HEK293 (cell line): ENCODE measurements around the gene HLF.

ENCODE experiments used
- CTCF ChIA-PET: fragments of 350-600 bp; formaldehyde crosslinking; extraction: SDS; loops from one replicate; lab custom pipeline; 2021; ENCODE audit warnings: antibody characterized with exemption; lab: Yijun Ruan, JAX
- POLR2A ChIA-PET: fragments of 300-600 bp; formaldehyde crosslinking; extraction: SDS; loops from one replicate; lab custom pipeline; 2020; ENCODE audit warnings: antibody characterized with exemption, inconsistent platforms; lab: Yijun Ruan, JAX
- H3K27ac ChIP-seq: fragments of 200-500 bp; sonication (Bioruptor generic); 2 replicates; pipeline ENCODE4 v1.5.1; 2014; ENCODE audit warnings: low read depth, low read length, control low read depth, inconsistent platforms; ENCODE audit errors: extremely low read depth
- H3K36me3 ChIP-seq, 2 experiments: fragments of 200-500 bp in 1 of 2; sonication (Bioruptor generic) in 1 of 2; 1 replicate in 1 of 2; 2 replicates in 1 of 2; pipeline ENCODE4 v1.5.1; 2014 to 2017; ENCODE audit warnings: inconsistent platforms in 2 of 2, low read length in 2 of 2; ENCODE audit not compliant: control insufficient read depth in 2 of 2, insufficient read depth in 1 of 2
- H3K4me1 ChIP-seq: fragments of 200-500 bp; sonication (Bioruptor generic); 2 replicates; pipeline ENCODE4 v1.5.1; 2014; ENCODE audit warnings: mild to moderate bottlenecking, low read length, inconsistent platforms; ENCODE audit not compliant: control insufficient read depth, insufficient read depth
- H3K4me3 ChIP-seq: 2 replicates; pipeline ENCODE4 v1.5.1; 2011; ENCODE audit warnings: low read depth, mild to moderate bottlenecking, control low read depth, low read length, moderate library complexity
- H3K9me3 ChIP-seq: fragments of 200-500 bp; sonication (Bioruptor generic); 2 replicates; pipeline ENCODE4 v1.5.1; 2014; ENCODE audit warnings: low read depth, low read length, inconsistent platforms; ENCODE audit not compliant: control insufficient read depth, insufficient read depth
- HOXA7 ChIP-seq: sonication (generic); formaldehyde crosslinking; IDR thresholded peaks from 2 replicates; pipeline ENCODE4 v1.8.1; 2022; ENCODE audit warnings: missing genetic modification reagents, borderline replicate concordance
- IKZF3 ChIP-seq: fragments of 450-650 bp; IDR thresholded peaks from 2 replicates; pipeline ENCODE4 v1.5.0; 2018; ENCODE audit warnings: missing biosample characterization, mild to moderate bottlenecking, missing genetic modification characterization, moderate library complexity
- KLF10 ChIP-seq: fragments of 450-650 bp; IDR thresholded peaks from 2 replicates; pipeline ENCODE4 v1.5.1; 2018; ENCODE audit warnings: missing biosample characterization, mild to moderate bottlenecking, missing genetic modification characterization
- KLF8 ChIP-seq: fragments of 450-650 bp; formaldehyde crosslinking; IDR thresholded peaks from 2 replicates; pipeline ENCODE4 v1.5.1; 2016; ENCODE audit warnings: missing biosample characterization, missing genetic modification characterization
- SCRT1 ChIP-seq: fragments of 450-650 bp; formaldehyde crosslinking; IDR thresholded peaks from 2 replicates; pipeline ENCODE4 v1.5.1; 2016; ENCODE audit warnings: missing biosample characterization, missing genetic modification characterization, borderline replicate concordance
- SP3 ChIP-seq: fragments of 450-650 bp; formaldehyde crosslinking; IDR thresholded peaks from 2 replicates; pipeline ENCODE4 v1.5.1; 2016; ENCODE audit warnings: missing biosample characterization, missing genetic modification characterization
- YY1 ChIP-seq: fragments of 450-650 bp; formaldehyde crosslinking; IDR thresholded peaks from 2 replicates; pipeline ENCODE4 v1.5.1; 2018; ENCODE audit warnings: missing biosample characterization, missing genetic modification characterization
- YY2 ChIP-seq: fragments of 450-650 bp; formaldehyde crosslinking; IDR thresholded peaks from 2 replicates; pipeline ENCODE4 v1.5.1; 2016; ENCODE audit warnings: missing biosample characterization, missing genetic modification characterization
- ZBTB48 ChIP-seq: fragments of 450-650 bp; formaldehyde crosslinking; IDR thresholded peaks from 2 replicates; pipeline ENCODE4 v1.5.1; 2016; ENCODE audit warnings: missing biosample characterization, missing genetic modification characterization
- ZBTB8A ChIP-seq: fragments of 450-650 bp; formaldehyde crosslinking; IDR thresholded peaks from 2 replicates; pipeline ENCODE4 v1.5.1; 2016; ENCODE audit warnings: missing biosample characterization, missing genetic modification characterization
- ZNF19 ChIP-seq: fragments of 450-650 bp; formaldehyde crosslinking; IDR thresholded peaks from 2 replicates; pipeline ENCODE4; 2016; ENCODE audit warnings: missing biosample characterization, missing genetic modification characterization, low read depth
- ZNF335 ChIP-seq: fragments of 450-650 bp; formaldehyde crosslinking; conservative IDR thresholded peaks from 2 replicates; pipeline ENCODE4 v1.5.1; 2016; ENCODE audit warnings: missing biosample characterization, missing genetic modification characterization
- ZNF510 ChIP-seq: fragments of 450-650 bp; formaldehyde crosslinking; IDR thresholded peaks from 2 replicates; pipeline ENCODE4 v1.5.1; 2018; ENCODE audit warnings: mild to moderate bottlenecking, missing genetic modification characterization, missing biosample characterization; ENCODE audit not compliant: insufficient replicate concordance
- ZNF600 ChIP-seq: fragments of 450-650 bp; formaldehyde crosslinking; IDR thresholded peaks from 2 replicates; pipeline ENCODE4 v1.5.1; 2016; ENCODE audit warnings: missing biosample characterization, missing genetic modification characterization
- ZNF660 ChIP-seq: fragments of 450-650 bp; IDR thresholded peaks from 2 replicates; pipeline ENCODE4 v1.5.1; 2018; ENCODE audit warnings: missing biosample characterization, mild to moderate bottlenecking, missing genetic modification characterization
- ZNF664 ChIP-seq: fragments of 450-650 bp; formaldehyde crosslinking; IDR thresholded peaks from 2 replicates; pipeline ENCODE4 v1.5.1; 2016; ENCODE audit warnings: missing biosample characterization, missing genetic modification characterization
- ZNF677 ChIP-seq: fragments of 450-650 bp; IDR thresholded peaks from 2 replicates; pipeline ENCODE4 v1.5.0; 2018; ENCODE audit warnings: missing biosample characterization, mild to moderate bottlenecking, missing genetic modification characterization, moderate library complexity
- ZSCAN30 ChIP-seq: fragments of 450-650 bp; IDR thresholded peaks from 2 replicates; pipeline ENCODE4 v1.5.1; 2018; ENCODE audit warnings: missing biosample characterization, mild to moderate bottlenecking, missing genetic modification characterization, moderate library complexity
- ZXDB ChIP-seq: fragments of 450-650 bp; formaldehyde crosslinking; IDR thresholded peaks from 2 replicates; pipeline ENCODE4 v1.5.1; 2016; ENCODE audit warnings: missing biosample characterization, missing genetic modification characterization
- TF ChIP-seq, protein P1 (sequence below): fragments of 450-650 bp; IDR thresholded peaks from 2 replicates; pipeline ENCODE4 v1.5.1; 2018; ENCODE audit warnings: missing biosample characterization, mild to moderate bottlenecking, missing genetic modification characterization
- TF ChIP-seq, protein P2 (sequence below): sonication (generic); formaldehyde crosslinking; IDR thresholded peaks from 2 replicates; pipeline ENCODE4 v1.8.1; 2022; ENCODE audit warnings: mild to moderate bottlenecking, moderate library complexity, missing genetic modification reagents
- TF ChIP-seq, protein P3 (sequence below): fragments of 450-650 bp; formaldehyde crosslinking; optimal IDR thresholded peaks from 2 replicates; pipeline ENCODE3; 2016; ENCODE audit warnings: missing biosample characterization, mild to moderate bottlenecking, missing genetic modification characterization
- TF ChIP-seq, protein P4 (sequence below): fragments of 450-650 bp; formaldehyde crosslinking; IDR thresholded peaks from 2 replicates; pipeline ENCODE4 v1.5.1; 2016; ENCODE audit warnings: missing biosample characterization, missing genetic modification characterization
- TF ChIP-seq, protein P5 (sequence below): fragments of 450-650 bp; formaldehyde crosslinking; IDR thresholded peaks from 2 replicates; pipeline ENCODE4 v1.5.1; 2016; ENCODE audit warnings: missing biosample characterization, missing genetic modification characterization

Gene HLF, protein sequence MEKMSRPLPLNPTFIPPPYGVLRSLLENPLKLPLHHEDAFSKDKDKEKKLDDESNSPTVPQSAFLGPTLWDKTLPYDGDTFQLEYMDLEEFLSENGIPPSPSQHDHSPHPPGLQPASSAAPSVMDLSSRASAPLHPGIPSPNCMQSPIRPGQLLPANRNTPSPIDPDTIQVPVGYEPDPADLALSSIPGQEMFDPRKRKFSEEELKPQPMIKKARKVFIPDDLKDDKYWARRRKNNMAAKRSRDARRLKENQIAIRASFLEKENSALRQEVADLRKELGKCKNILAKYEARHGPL

DNA sequence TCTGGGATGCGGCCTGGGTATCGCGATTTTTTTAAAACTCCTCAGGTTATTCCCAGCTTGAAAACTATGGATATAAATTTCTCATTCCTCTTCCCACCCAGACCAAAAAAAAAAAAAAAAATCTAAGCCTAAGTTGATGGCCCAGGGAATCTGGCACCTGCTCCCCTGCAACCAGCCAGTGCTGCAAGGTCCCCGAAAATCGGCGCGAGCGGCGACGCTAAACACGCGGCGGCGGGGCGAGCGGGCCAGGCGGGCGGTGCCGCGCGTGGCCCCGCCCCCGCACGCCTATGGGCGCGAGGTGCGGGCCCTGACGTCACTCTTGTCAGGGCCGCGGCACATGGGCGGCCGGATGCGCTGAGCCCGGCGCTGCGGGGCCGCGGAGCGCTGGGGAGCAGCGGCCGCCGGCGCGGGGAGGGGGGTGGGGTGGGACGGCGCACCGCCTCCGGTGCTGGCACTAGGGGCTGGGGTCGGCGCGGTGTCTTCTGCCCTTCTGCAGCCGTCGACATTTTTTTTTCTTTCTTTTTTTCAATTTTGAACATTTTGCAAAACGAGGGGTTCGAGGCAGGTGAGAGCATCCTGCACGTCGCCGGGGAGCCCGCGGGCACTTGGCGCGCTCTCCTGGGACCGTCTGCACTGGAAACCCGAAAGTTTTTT, at the start of gene HLF:
HLF (plus strand) TSS at position 316 of the 654 bp plus-strand sequence. CDS start 525 bp downstream, outside the sequence.
- Histone ChIP-seq H3K4me3 (peak within 1 kb of the TSS; percentile 28), H3K9me3 (no peaks in the 10 kb centered on the region), H3K36me3 (no peaks in the 10 kb centered on the region), H3K4me1 (peaks cover 3% of the 10 kb centered on the region), H3K27ac (no peak within 1 kb of the TSS)
- TF ChIP-seq, protein P1, sequence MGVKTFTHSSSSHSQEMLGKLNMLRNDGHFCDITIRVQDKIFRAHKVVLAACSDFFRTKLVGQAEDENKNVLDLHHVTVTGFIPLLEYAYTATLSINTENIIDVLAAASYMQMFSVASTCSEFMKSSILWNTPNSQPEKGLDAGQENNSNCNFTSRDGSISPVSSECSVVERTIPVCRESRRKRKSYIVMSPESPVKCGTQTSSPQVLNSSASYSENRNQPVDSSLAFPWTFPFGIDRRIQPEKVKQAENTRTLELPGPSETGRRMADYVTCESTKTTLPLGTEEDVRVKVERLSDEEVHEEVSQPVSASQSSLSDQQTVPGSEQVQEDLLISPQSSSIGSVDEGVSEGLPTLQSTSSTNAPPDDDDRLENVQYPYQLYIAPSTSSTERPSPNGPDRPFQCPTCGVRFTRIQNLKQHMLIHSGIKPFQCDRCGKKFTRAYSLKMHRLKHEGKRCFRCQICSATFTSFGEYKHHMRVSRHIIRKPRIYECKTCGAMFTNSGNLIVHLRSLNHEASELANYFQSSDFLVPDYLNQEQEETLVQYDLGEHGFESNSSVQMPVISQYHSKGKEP (tag by site-specific recombination): peak; percentile 56
- TF ChIP-seq, protein P2, sequence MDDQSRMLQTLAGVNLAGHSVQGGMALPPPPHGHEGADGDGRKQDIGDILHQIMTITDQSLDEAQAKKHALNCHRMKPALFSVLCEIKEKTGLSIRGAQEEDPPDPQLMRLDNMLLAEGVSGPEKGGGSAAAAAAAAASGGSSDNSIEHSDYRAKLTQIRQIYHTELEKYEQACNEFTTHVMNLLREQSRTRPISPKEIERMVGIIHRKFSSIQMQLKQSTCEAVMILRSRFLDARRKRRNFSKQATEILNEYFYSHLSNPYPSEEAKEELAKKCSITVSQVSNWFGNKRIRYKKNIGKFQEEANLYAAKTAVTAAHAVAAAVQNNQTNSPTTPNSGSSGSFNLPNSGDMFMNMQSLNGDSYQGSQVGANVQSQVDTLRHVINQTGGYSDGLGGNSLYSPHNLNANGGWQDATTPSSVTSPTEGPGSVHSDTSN (CRISPR knock-in tag): 0 out of 2 replicates have a peak, but pooled peaks have one; percentile 64
- TF ChIP-seq, protein P3, sequence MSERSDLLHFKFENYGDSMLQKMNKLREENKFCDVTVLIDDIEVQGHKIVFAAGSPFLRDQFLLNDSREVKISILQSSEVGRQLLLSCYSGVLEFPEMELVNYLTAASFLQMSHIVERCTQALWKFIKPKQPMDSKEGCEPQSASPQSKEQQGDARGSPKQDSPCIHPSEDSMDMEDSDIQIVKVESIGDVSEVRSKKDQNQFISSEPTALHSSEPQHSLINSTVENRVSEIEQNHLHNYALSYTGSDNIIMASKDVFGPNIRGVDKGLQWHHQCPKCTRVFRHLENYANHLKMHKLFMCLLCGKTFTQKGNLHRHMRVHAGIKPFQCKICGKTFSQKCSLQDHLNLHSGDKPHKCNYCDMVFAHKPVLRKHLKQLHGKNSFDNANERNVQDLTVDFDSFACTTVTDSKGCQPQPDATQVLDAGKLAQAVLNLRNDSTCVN (tag by site-specific recombination): peak; percentile 53
- TF ChIP-seq ZNF677 (tag by site-specific recombination) (0 out of 2 replicates have a peak, but pooled peaks have one; percentile 13), ZNF660 (peak; percentile 81; the same call in 1 of the 2 replicates), KLF8 (peak; percentile 60), ZBTB8A (tag by site-specific recombination) (peak; percentile 52; the same call in 1 of the 2 replicates), YY2 (tag by site-specific recombination) (no peak), ZSCAN30 (tag by site-specific recombination) (peak; percentile 58; the same call in 1 of the 2 replicates), ZNF600 (tag by site-specific recombination) (no peak), ZNF664 (tag by site-specific recombination) (no peak), HOXA7 (no peak), SP3 (peak; percentile 29), IKZF3 (no peak), KLF10 (peak; percentile 68; the same call in 1 of the 2 replicates), SCRT1 (tag by site-specific recombination) (no peak), ZBTB48 (tag by site-specific recombination) (peak; percentile 28; the same call in 1 of the 2 replicates), ZXDB (tag by site-specific recombination) (0 out of 2 replicates have a peak, but pooled peaks have one; percentile 24), YY1 (tag by site-specific recombination) (0 out of 2 replicates have a peak, but pooled peaks have one; percentile 23), ZNF19 (no peak), ZNF335 (peak; percentile 93), ZNF510 (tag by site-specific recombination) (no peak)
- TF ChIP-seq, protein P4, sequence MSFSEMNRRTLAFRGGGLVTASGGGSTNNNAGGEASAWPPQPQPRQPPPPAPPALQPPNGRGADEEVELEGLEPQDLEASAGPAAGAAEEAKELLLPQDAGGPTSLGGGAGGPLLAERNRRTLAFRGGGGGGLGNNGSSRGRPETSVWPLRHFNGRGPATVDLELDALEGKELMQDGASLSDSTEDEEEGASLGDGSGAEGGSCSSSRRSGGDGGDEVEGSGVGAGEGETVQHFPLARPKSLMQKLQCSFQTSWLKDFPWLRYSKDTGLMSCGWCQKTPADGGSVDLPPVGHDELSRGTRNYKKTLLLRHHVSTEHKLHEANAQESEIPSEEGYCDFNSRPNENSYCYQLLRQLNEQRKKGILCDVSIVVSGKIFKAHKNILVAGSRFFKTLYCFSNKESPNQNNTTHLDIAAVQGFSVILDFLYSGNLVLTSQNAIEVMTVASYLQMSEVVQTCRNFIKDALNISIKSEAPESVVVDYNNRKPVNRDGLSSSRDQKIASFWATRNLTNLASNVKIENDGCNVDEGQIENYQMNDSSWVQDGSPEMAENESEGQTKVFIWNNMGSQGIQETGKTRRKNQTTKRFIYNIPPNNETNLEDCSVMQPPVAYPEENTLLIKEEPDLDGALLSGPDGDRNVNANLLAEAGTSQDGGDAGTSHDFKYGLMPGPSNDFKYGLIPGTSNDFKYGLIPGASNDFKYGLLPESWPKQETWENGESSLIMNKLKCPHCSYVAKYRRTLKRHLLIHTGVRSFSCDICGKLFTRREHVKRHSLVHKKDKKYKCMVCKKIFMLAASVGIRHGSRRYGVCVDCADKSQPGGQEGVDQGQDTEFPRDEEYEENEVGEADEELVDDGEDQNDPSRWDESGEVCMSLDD (tag by site-specific recombination): peak; percentile 34; the same call in 1 of the 2 replicates
- TF ChIP-seq, protein P5, sequence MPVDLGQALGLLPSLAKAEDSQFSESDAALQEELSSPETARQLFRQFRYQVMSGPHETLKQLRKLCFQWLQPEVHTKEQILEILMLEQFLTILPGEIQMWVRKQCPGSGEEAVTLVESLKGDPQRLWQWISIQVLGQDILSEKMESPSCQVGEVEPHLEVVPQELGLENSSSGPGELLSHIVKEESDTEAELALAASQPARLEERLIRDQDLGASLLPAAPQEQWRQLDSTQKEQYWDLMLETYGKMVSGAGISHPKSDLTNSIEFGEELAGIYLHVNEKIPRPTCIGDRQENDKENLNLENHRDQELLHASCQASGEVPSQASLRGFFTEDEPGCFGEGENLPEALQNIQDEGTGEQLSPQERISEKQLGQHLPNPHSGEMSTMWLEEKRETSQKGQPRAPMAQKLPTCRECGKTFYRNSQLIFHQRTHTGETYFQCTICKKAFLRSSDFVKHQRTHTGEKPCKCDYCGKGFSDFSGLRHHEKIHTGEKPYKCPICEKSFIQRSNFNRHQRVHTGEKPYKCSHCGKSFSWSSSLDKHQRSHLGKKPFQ (tag by site-specific recombination): no peak
- POLR2A ChIA-PET: interaction anchor here (1.5 to 2.5 kb wide), 2 partner anchors 26 to 27 kb away, joined by 5 to 11 read pairs; no protein-coding TSS in a partner anchor
- CTCF ChIA-PET: interaction anchor here (0.7 to 1.7 kb wide), 3 partner anchors 24 to 204 kb away, joined by 3 to 6 read pairs (median 4); no protein-coding TSS in a partner anchor
